Stomach (tissue), 9 donors: ENCODE data around the gene INTS6L. TPM values are rescaled to one million over a fixed set of nuclear protein-coding genes. Genes with fewer than 3 reads are reported as not detected.

Experiments used
- DNase-seq, 2 donors: peaks; one replicate each; pipeline versions ENCODE4 v3.0.0 to v3.0.0-alpha.2; 2013 to 2019
- H3K27ac ChIP-seq, 5 donors: fragments of 200-600 bp in 4 of 5; sonication (generic) in 4 of 5; one replicate each; pipeline ENCODE4 v1.5.1; 2013 to 2019; ENCODE audit warnings: mild to moderate bottlenecking in 1 of 5, moderate library complexity in 1 of 5
- H3K27me3 ChIP-seq, 3 donors: fragments of 200-600 bp; sonication (generic); one replicate each; pipeline ENCODE4 v1.5.1; 2017 to 2019; ENCODE audit warnings: mixed run types in 1 of 3
- H3K36me3 ChIP-seq, 4 donors: fragments of 200-600 bp; sonication (generic); 1 replicate in 3 of 4; 2 replicates in 1 of 4; pipeline ENCODE4 v1.5.1; 2016 to 2019
- H3K4me1 ChIP-seq, 4 donors: fragments of 200-600 bp; sonication (generic); one replicate each; pipeline ENCODE4 v1.5.1; 2016 to 2019
- H3K4me3 ChIP-seq, 4 donors: fragments of 200-600 bp; sonication (generic) in 3 of 4; one replicate each; pipeline ENCODE4 v1.5.1; 2016 to 2019; ENCODE audit warnings: mild to moderate bottlenecking in 1 of 4
- H3K9me3 ChIP-seq, 4 donors: fragments of 200-600 bp; sonication (generic); one replicate each; pipeline ENCODE4 v1.5.1; 2016 to 2019
- EP300 ChIP-seq: sonication (generic); formaldehyde crosslinking; IDR thresholded peaks from one replicate; pipeline ENCODE4 v1.6.1; 2017; ENCODE audit warnings: antibody characterized with exemption
- POLR2A ChIP-seq, 4 donors: fragments of 450-650 bp; IDR thresholded peaks; one replicate each; pipeline ENCODE4 v1.6.1; 2016; ENCODE audit warnings: antibody characterized with exemption in 4 of 4, control low read depth in 2 of 4, mild to moderate bottlenecking in 1 of 4, moderate library complexity in 1 of 4
- POLR2AphosphoS5 ChIP-seq, 3 donors: sonication (generic); formaldehyde crosslinking; IDR thresholded peaks; one replicate each; pipeline ENCODE4 v1.6.1; 2016; ENCODE audit warnings: antibody characterized with exemption in 3 of 3
- WGBS, 5 donors: extraction: QIAGEN DNeasy Blood & Tissue Kit in 3 of 5; methylation state at CpG; one replicate each; pipeline versions ENCODE4 v1.1.5 to v1.1.7; 2013 to 2018; 5-methylcytosine and 5-hydroxymethylcytosine counted together
- intact Hi-C: fragments of 100-400 bp; cut with DNase I; formaldehyde crosslinking; loops from one replicate; pipeline ENCODE4 v1.15.1; 2023; ENCODE audit warnings: low total_unique reads
- polyA plus RNA-seq, 3 donors: library from polyadenylated mRNA; stranded (reverse); fragments of 200-250 nt; gene quantifications; one replicate each; pipeline ENCODE4 v1.2.3, GENCODE V29; 2013
- total RNA-seq, 5 donors: library from RNA; depleted of rRNA; stranded (reverse); fragments of >200 nt; gene quantifications; one replicate each; pipeline versions ENCODE4 v1.1.0 to v1.2.3, GENCODE V29; 2014 to 2016
- TF ChIP-seq, protein P1 (sequence below), 7 experiments: fragments of 450-650 bp in 4 of 7; fragments of 200-600 bp in 3 of 7; sonication (generic) in 3 of 7; IDR thresholded peaks; one replicate each; pipeline ENCODE4 v1.5.1; 2016 to 2019; ENCODE audit warnings: antibody characterized with exemption in 7 of 7, control low read depth in 2 of 7, mild to moderate bottlenecking in 1 of 7
- donor health status: healthy with polysubstance abuse.
- donor health status: Bipolar disorder and iron deficiency.
- donor health status: healthy.

INTS6L gene
- total and polyA plus RNA-seq, 8 donors = 1.4 to 41.7 (median 11.2) TPM

DNA sequence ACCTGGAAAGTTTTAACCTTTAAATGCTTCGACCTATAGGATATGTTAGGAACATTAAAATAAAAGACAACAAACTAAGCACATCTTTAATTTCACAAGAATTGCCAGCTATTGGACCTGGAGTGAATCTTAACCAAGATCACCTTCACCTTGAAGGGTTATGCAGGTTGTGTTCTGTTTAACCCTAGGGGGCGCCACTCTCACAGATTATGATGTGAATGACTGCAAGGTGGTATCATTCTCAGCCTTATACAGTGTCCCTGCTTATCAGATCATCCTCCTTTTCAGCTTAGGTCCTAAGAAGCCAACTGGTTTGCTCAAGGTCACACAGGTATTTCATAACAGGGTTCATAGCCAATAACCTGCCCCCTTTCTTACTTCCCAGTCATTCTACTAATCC, 23.5 kb downstream of the INTS6L start:
- WGBS, 5 donors = 17 to 44% (median 43%) methylated on average over 2 of the region's 2 CpGs
- Histone ChIP-seq H3K4me3 (no peak overlapping the region), H3K4me1 (peaks cover 0 to 7% (median 0%) of the 10 kb centered on the region in 4 donors), H3K9me3 (no peaks in the 10 kb centered on the region), H3K27me3 (no peaks in the 10 kb centered on the region), H3K27ac (no peak overlapping the region), H3K36me3 (no peaks in the 10 kb centered on the region)
- TF ChIP-seq EP300 (no peak), POLR2AphosphoS5 (IDR thresholded peaks at IDR 0.05) (no peak), POLR2A (IDR thresholded peaks at IDR 0.05) (no peak)
- TF ChIP-seq, protein P1, sequence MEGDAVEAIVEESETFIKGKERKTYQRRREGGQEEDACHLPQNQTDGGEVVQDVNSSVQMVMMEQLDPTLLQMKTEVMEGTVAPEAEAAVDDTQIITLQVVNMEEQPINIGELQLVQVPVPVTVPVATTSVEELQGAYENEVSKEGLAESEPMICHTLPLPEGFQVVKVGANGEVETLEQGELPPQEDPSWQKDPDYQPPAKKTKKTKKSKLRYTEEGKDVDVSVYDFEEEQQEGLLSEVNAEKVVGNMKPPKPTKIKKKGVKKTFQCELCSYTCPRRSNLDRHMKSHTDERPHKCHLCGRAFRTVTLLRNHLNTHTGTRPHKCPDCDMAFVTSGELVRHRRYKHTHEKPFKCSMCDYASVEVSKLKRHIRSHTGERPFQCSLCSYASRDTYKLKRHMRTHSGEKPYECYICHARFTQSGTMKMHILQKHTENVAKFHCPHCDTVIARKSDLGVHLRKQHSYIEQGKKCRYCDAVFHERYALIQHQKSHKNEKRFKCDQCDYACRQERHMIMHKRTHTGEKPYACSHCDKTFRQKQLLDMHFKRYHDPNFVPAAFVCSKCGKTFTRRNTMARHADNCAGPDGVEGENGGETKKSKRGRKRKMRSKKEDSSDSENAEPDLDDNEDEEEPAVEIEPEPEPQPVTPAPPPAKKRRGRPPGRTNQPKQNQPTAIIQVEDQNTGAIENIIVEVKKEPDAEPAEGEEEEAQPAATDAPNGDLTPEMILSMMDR (IDR thresholded peaks at IDR 0.05) = no peak
- intact Hi-C loops = no loop called here
- DNase-seq = no peak

GRCh38 chrX:135544338-135544948, 24.0 kb downstream of the INTS6L start:
- H3K4me3 ChIP-seq = no peak overlapping the region
- peaks cover 0 to 7% (median 0%) of the 10 kb centered on the region in 4 donors for H3K4me1 ChIP-seq
- H3K36me3 ChIP-seq = no peaks in the 10 kb centered on the region
- no peak overlapping the region for H3K27ac ChIP-seq
- H3K27me3 ChIP-seq = no peaks in the 10 kb centered on the region
- DNase-seq = peak in 1 of 2 donors; percentile 3
- no peak for TF ChIP-seq POLR2AphosphoS5 (IDR thresholded peaks at IDR 0.05)
- TF ChIP-seq POLR2A (IDR thresholded peaks at IDR 0.05) = no peak
- TF ChIP-seq, protein P1 (IDR thresholded peaks at IDR 0.05) = no peak
- no peak for TF ChIP-seq EP300
- intact Hi-C loops = no loop called here
- H3K9me3 ChIP-seq = no peaks in the 10 kb centered on the region
- 24 to 45% (median 32%) methylated on average over 5 of the region's 5 CpGs for WGBS, 5 donors

DNA sequence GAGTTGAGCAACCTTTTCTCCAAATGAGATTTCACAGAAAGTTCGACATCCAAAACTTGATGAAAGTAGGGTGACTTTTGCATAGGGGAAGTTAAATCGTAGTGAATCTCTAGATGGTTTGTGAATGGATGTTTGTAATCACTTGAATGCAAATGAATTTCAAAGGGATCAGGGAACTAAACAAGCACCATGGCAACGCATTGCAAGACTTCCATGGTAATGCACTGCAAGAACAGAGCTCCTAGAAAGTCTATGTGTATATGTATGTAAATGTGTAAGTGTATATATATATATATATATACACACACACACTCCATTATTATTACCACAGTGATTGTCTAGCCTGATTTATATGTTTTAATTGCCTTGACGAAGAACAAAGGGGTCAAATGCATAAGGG, 27.3 kb downstream of the INTS6L start:
- no peak overlapping the region for H3K4me3 ChIP-seq
- H3K27me3 ChIP-seq = no peaks in the 10 kb centered on the region
- peaks cover 0 to 7% (median 0%) of the 10 kb centered on the region in 4 donors for H3K4me1 ChIP-seq
- no peak overlapping the region for H3K27ac ChIP-seq
- H3K36me3 ChIP-seq = peaks cover 0 to 6% (median 0%) of the 10 kb centered on the region in 4 donors
- WGBS, 5 donors = 69 to 89% (median 84%) methylated on average over 4 of the region's 4 CpGs
- DNase-seq = no peak
- TF ChIP-seq EP300 = no peak
- no peak for TF ChIP-seq POLR2A (IDR thresholded peaks at IDR 0.05)
- no peak for TF ChIP-seq POLR2AphosphoS5 (IDR thresholded peaks at IDR 0.05)
- intact Hi-C loops = no loop called here
- H3K9me3 ChIP-seq = no peaks in the 10 kb centered on the region

- WGBS, 5 donors = 41 to 74% (median 54%) methylated on average over 2 of the region's 2 CpGs
- intact Hi-C loops = no loop called here
- Histone ChIP-seq H3K36me3 (peaks cover 0 to 6% (median 0%) of the 10 kb centered on the region in 4 donors), H3K4me3 (no peak overlapping the region), H3K27me3 (no peaks in the 10 kb centered on the region), H3K9me3 (no peaks in the 10 kb centered on the region), H3K27ac (no peak overlapping the region), H3K4me1 (no peaks in the 10 kb centered on the region)
- TF ChIP-seq, protein P1 (IDR thresholded peaks at IDR 0.05) = no peak
- TF ChIP-seq EP300 = no peak
- TF ChIP-seq POLR2AphosphoS5 (IDR thresholded peaks at IDR 0.05) = no peak
- TF ChIP-seq POLR2A (IDR thresholded peaks at IDR 0.05) = no peak
- no peak for DNase-seq
Measured at GRCh38 chrX:135549519-135549918, 29.1 kb downstream of the INTS6L start.

DNA sequence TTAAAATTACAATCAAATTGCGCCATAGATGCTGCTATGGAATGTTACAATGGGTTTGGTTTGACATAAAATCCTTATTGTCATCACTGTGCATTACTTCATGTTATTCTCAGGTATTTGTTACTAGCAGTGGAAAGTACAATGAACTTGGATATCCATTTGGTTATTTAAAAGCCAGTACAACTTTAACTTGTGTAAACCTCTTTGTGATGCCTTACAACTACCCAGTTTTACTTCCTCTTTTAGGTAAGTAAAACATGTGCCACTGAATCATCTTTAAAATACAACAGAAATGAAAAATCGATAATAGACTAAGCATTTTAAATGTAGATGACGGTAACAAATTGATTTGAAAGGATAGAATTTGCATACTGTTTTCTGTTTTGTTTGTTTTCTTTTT, 35.6 kb downstream of the INTS6L start:
- 75 to 95% (median 84%) methylated on average over 3 of the region's 3 CpGs for WGBS, 5 donors
- H3K27ac ChIP-seq = no peak overlapping the region
- no peak for DNase-seq

More for the DNA sequence above, 35.6 kb downstream of the INTS6L start:
- H3K27me3 ChIP-seq = no peaks in the 10 kb centered on the region
- no peak overlapping the region for H3K4me3 ChIP-seq
- H3K4me1 ChIP-seq = no peaks in the 10 kb centered on the region
- H3K36me3 ChIP-seq = peaks cover 0 to 8% (median 0%) of the 10 kb centered on the region in 4 donors
- intact Hi-C loops = no loop called here
- no peaks in the 10 kb centered on the region for H3K9me3 ChIP-seq
- no peak for TF ChIP-seq POLR2AphosphoS5 (IDR thresholded peaks at IDR 0.05)
- TF ChIP-seq, protein P1 (IDR thresholded peaks at IDR 0.05) = no peak
- TF ChIP-seq EP300 = no peak
- TF ChIP-seq POLR2A (IDR thresholded peaks at IDR 0.05) = no peak
